Subcutaneous adipose tissue (tissue), 4 donors: ENCODE data around the gene CAMK2G. TPM values are rescaled to one million over a fixed set of nuclear protein-coding genes. Genes with fewer than 3 reads are reported as not detected.

Experiments
- CTCF ChIP-seq: fragments of 450-650 bp; IDR thresholded peaks from one replicate; pipeline ENCODE4 v1.5.1; 2016; ENCODE audit warnings: low read depth, mild to moderate bottlenecking, control low read depth, antibody characterized with exemption, moderate library complexity
- total RNA-seq, 4 donors: library from RNA; depleted of rRNA; stranded (reverse); fragments of >200 nt; gene quantifications; one replicate each; pipeline ENCODE4 v1.1.0, GENCODE V29; 2016

CAMK2G gene
- total RNA-seq, 4 donors from 2014 or later, result 13.2 to 43.9 (median 23.6) TPM

GRCh38 chr10:73915206-73915851, 41.0 kb upstream of the CAMK2G start:
- no peak for TF ChIP-seq CTCF

DNA sequence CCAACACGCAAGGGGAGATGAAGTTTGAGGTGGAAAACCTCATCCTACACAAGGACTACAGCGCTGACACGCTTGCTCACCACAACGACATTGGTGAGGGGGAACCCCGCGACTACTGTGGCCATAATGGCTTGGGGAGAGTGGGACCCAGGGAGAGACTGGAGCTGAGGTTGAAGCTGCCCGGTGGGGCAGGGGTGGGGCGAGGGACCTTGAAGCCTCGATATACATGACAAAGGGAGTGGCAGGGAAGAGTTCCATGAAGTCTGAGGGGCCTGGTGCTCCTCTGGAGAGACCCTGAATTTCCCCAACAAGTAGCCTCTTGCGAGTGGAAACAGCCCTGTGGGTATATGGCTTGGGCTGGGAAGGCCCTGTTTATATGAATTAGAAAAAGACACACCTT, 39.7 kb upstream of the CAMK2G start:
- TF ChIP-seq CTCF, result no peak

DNA sequence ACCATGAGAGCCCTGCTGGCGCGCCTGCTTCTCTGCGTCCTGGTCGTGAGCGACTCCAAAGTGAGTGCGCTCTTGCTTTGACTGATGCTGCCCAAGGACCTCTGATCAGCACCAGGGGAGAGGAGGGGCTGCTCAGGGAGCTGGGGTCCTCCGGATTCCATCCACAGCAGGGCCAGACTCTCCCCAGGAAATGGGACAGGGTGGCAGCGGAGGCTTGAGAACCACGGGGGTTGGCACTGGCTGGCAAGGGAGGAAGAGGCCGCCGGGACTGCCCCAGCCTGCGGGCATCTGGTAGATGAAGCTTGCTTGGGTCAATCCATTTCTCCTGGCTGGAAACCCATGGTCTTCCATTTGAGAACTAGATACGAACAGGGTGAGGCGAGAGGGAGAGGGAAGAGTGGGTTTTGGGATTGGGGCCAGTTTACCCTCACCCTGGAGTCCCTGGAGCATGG, 37.2 kb upstream of the CAMK2G start:
- no peak for TF ChIP-seq CTCF

GRCh38 chr10:73910764-73911552, 36.6 kb upstream of the CAMK2G start, which contains the start of gene PLAU:
Gene PLAU, plus strand, starts transcription at chr10:73911132. Its CDS starts 424 bp downstream, at chr10:73911556.
- no peak for TF ChIP-seq CTCF

GRCh38 chr10:73910401-73910763, 36.0 kb upstream of the CAMK2G start:
- TF ChIP-seq CTCF, result no peak

DNA sequence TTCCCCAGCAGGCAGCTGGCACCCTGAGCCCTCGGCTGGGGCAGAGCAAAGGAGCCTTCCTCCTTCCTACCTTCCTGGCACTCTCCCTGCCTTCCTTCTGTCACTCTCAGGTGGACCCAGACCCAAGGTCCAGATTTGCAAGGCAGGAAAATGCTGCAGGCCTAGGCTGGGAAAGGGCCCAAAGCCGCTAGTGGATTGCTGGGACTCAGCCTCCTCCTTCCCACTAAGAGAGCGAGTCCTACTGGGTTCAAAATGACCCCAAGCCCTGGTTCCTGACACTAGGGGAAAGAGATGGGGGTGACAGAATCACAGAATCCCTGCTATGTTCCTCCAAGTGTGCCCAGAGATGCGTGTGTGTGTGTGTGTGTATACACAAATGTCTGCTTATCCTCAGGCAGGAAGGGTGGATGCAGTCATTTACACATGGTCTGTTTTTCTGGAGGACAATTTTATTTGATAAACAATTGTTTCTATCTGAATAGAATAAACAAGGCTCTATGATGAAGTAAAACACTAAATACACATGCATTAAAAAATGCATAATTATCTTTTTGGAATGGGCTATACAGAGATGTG, 35.3 kb upstream of the CAMK2G start:
- TF ChIP-seq CTCF, result no peak

DNA sequence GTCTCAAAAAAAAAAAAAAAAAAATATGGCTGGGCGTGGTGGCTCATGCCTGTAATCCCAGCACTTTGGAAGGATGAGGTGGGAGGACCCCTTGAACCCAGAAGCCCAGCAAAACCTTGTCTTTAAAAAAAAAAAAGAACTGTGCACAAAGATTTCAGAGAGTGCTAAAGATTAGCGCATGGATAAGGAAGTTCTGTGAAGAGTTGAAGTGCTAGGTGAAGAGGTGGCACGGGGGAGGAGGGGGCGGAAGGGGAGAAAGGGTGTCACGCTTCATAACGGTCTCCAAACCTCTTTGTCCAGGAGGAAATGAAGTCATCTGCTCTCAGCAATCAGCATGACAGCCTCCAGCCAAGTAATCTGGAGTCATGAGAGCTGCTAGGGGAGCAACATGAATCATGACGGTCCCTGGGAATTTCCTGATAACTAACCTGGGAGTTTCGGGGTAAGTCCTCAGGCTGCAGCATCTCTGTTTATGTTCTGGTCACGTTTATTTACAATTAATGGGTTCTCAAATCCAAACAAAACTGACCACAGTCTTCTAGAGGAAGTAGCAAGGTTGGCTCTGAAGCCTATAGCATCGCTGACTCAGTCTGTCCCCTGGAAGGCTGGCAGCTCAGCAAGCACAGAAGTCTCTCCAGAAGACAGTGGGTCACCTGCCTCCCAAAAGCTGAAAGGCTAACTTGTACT, 34.6 kb upstream of the CAMK2G start:
- TF ChIP-seq CTCF, result no peak
